Measurements from ENCODE around the gene AP2S1.

AP2S1 gene

DNA sequence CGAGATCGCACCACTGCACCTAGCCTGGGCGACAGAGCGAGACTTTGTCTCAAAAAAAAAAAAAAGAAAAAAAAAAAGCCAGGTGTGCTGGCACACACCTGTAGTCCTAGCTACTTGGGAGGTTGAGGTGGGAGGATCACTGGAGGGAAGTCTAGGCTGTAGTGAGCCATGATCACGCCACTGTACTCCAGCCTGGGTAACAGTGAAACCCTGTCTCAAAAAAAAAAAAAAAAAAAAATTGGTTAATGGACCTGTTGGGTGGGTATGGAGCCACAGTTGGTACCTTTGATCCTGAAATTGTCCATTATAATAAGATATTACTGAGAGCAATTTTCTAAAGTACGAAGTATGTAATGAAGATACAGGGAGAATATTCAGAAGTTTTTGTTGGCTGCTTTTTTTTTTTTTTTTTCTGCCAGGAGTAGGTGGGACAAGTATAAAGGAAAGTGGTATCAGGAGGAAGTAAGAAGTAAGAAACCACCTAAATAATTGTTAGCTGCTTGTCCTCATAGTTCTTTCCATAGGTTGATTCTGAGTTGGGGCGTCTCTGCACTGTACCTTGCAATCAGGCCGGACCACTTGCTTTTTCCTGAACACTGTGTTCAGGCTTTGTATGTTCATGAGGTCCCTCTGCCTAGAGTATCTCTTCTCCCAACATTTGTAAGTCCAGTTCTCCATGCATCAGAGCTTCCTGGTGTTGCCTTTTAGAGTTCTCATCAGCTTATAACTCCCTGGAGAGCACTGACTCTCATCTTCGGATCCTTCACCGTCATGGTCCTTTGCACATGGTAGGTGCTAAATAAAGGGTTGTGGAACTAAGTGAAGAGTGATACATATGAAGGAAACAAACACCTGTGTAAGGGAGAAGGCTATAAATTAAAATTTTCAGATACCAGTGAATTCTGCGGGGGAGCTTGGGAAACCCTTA, 41.9 kb upstream of the AP2S1 start:
- TF ChIP-seq, protein P1, sequence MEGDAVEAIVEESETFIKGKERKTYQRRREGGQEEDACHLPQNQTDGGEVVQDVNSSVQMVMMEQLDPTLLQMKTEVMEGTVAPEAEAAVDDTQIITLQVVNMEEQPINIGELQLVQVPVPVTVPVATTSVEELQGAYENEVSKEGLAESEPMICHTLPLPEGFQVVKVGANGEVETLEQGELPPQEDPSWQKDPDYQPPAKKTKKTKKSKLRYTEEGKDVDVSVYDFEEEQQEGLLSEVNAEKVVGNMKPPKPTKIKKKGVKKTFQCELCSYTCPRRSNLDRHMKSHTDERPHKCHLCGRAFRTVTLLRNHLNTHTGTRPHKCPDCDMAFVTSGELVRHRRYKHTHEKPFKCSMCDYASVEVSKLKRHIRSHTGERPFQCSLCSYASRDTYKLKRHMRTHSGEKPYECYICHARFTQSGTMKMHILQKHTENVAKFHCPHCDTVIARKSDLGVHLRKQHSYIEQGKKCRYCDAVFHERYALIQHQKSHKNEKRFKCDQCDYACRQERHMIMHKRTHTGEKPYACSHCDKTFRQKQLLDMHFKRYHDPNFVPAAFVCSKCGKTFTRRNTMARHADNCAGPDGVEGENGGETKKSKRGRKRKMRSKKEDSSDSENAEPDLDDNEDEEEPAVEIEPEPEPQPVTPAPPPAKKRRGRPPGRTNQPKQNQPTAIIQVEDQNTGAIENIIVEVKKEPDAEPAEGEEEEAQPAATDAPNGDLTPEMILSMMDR (IDR thresholded peaks at IDR 0.05): no peak
- H3K27me3 ChIP-seq (ENCODE audit: control insufficient read depth, insufficient read depth, low read length): no peaks in the 10 kb centered on the region
- H2AFZ ChIP-seq: no peak overlapping the region
- H3K4me2 ChIP-seq (ENCODE audit: low read length): no peak overlapping the region
- H3K36me3 ChIP-seq (ENCODE audit: control insufficient read depth, insufficient read depth, low read length): no peaks in the 10 kb centered on the region
- H3K4me1 ChIP-seq: peaks cover 3% of the 10 kb centered on the region
- H3K79me2 ChIP-seq: peaks cover 55% of the 10 kb centered on the region
- H3K4me3 ChIP-seq (ENCODE audit: low read depth, low read length): no peak overlapping the region
- H3K9me3 ChIP-seq (ENCODE audit: control insufficient read depth, low read length): no peaks in the 10 kb centered on the region
- no peak overlapping the region for H3K27ac ChIP-seq
- H3K9ac ChIP-seq: no peak overlapping the region

- Histone ChIP-seq H3K27me3 (ENCODE audit: control insufficient read depth, insufficient read depth, low read length) (no peaks in the 10 kb centered on the region), H3K79me2 (peaks cover 51% of the 10 kb centered on the region), H3K36me3 (ENCODE audit: control insufficient read depth, insufficient read depth, low read length) (no peaks in the 10 kb centered on the region), H2AFZ (no peak overlapping the region), H3K9ac (no peak overlapping the region), H3K27ac (no peak overlapping the region), H3K4me1 (peaks cover 3% of the 10 kb centered on the region), H3K4me3 (ENCODE audit: low read depth, low read length) (no peak overlapping the region), H3K9me3 (ENCODE audit: control insufficient read depth, low read length) (no peaks in the 10 kb centered on the region), H3K4me2 (ENCODE audit: low read length) (no peak overlapping the region)
- TF ChIP-seq, protein P1 (IDR thresholded peaks at IDR 0.05): no peak
These were observed 40.0 kb upstream of the AP2S1 start for GRCh38 chr19:46890423-46891170.

DNA sequence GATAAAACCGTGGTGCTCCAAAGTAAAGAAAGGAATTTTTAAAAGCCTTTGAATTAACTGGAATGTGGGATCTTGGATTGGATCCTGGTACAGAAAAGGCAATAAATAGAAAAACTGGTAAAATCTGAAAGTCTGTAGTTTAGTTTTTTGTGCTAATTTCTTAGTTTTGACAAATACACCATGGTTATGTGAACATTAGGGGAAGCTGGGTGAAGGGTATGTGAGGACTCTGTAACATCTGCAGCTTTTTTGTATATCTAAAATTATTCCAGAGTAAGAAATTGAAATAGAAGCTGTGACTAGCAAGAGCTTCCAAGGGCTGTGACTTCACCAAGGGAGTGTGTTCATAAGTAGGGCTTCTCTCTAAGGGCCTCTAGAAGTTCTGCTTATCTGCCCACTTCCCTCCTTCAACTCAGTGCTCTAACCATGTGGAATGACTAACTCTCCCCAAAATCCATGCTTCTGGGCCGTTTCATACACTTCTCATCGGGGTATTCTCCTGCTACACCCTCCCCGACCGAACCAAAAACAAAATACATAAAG, 36.7 kb upstream of the AP2S1 start:
- Histone ChIP-seq H3K79me2 (peaks cover 59% of the 10 kb centered on the region), H3K4me1 (peaks cover 3% of the 10 kb centered on the region), H2AFZ (no peak overlapping the region), H3K36me3 (ENCODE audit: control insufficient read depth, insufficient read depth, low read length) (no peaks in the 10 kb centered on the region), H3K27ac (no peak overlapping the region), H3K27me3 (ENCODE audit: control insufficient read depth, insufficient read depth, low read length) (no peaks in the 10 kb centered on the region), H3K4me2 (ENCODE audit: low read length) (no peak overlapping the region), H3K9me3 (ENCODE audit: control insufficient read depth, low read length) (no peaks in the 10 kb centered on the region), H3K9ac (no peak overlapping the region), H3K4me3 (ENCODE audit: low read depth, low read length) (no peak overlapping the region)
- TF ChIP-seq, protein P1 (IDR thresholded peaks at IDR 0.05): no peak

GRCh38 chr19:46886546-46887239, 36.0 kb upstream of the AP2S1 start:
- no peak overlapping the region for H3K27ac ChIP-seq
- no peaks in the 10 kb centered on the region for H3K9me3 ChIP-seq (ENCODE audit: control insufficient read depth, low read length)
- H3K36me3 ChIP-seq (ENCODE audit: control insufficient read depth, insufficient read depth, low read length): no peaks in the 10 kb centered on the region
- H3K4me1 ChIP-seq: peaks cover 3% of the 10 kb centered on the region
- H3K27me3 ChIP-seq (ENCODE audit: control insufficient read depth, insufficient read depth, low read length): no peaks in the 10 kb centered on the region
- no peak overlapping the region for H2AFZ ChIP-seq
- peaks cover 62% of the 10 kb centered on the region for H3K79me2 ChIP-seq
- no peak overlapping the region for H3K4me3 ChIP-seq (ENCODE audit: low read depth, low read length)
- H3K4me2 ChIP-seq (ENCODE audit: low read length): no peak overlapping the region
- TF ChIP-seq, protein P1 (IDR thresholded peaks at IDR 0.05): no peak
- no peak overlapping the region for H3K9ac ChIP-seq
